ENCODE results near the gene SPTB.
"Not testable (repeated sequence)": the region's sequence is repeated elsewhere in the genome, so short reads cannot be mapped to it uniquely, and the experiment has no call there.

Gene SPTB

GRCh38 chr14:64919618-64920017, 39.9 kb upstream of the SPTB start:
- no peak for TF ChIP-seq CTCF (conservative IDR thresholded peaks at IDR 0.05; ENCODE audit: low read length)
- DNase-seq (ENCODE audit: low read depth), result peak; percentile 31

GRCh38 chr14:64919215-64919614, 39.5 kb upstream of the SPTB start:
- TF ChIP-seq CTCF (conservative IDR thresholded peaks at IDR 0.05; ENCODE audit: low read length), result no peak
- no peak for DNase-seq (ENCODE audit: low read depth)
- H3K4me3 ChIP-seq (ENCODE audit: low read length), result no peak overlapping the region

More at GRCh38 chr14:64919618-64920017, 39.9 kb upstream of the SPTB start:
- no peak overlapping the region for H3K4me3 ChIP-seq (ENCODE audit: low read length)

- TF ChIP-seq CTCF (conservative IDR thresholded peaks at IDR 0.05; ENCODE audit: low read length), result no peak
- peak; percentile 43 for DNase-seq (ENCODE audit: low read depth)
- no peak overlapping the region for H3K4me3 ChIP-seq (ENCODE audit: low read length)
Observed at GRCh38 chr14:64918216-64918615, 38.5 kb upstream of the SPTB start.

- TF ChIP-seq CTCF (conservative IDR thresholded peaks at IDR 0.05; ENCODE audit: low read length), result no peak
- no peak overlapping the region for H3K4me3 ChIP-seq (ENCODE audit: low read length)
- peak; percentile 13 for DNase-seq (ENCODE audit: low read depth)
Observed at GRCh38 chr14:64915797-64916196, 36.1 kb upstream of the SPTB start.

GRCh38 chr14:64915029-64915424, 35.3 kb upstream of the SPTB start:
- no peak for DNase-seq (ENCODE audit: low read depth)
- peak overlapping the region; percentile 97 for H3K4me3 ChIP-seq (ENCODE audit: low read length)
- no peak for TF ChIP-seq CTCF (conservative IDR thresholded peaks at IDR 0.05; ENCODE audit: low read length)

GRCh38 chr14:64914237-64915028, 34.7 kb upstream of the SPTB start, which contains the start of gene CHURC1:
Gene CHURC1, plus strand, starts transcription at chr14:64914455. Its CDS starts 41 bp downstream, at chr14:64914496.
- DNase-seq (ENCODE audit: low read depth), result peak; percentile 98
- TF ChIP-seq CTCF (conservative IDR thresholded peaks at IDR 0.05; ENCODE audit: low read length), result no peak
- peak within 1 kb of the TSS; percentile 97 for H3K4me3 ChIP-seq (ENCODE audit: low read length)

GRCh38 chr14:64913477-64913876, 33.8 kb upstream of the SPTB start:
- DNase-seq (ENCODE audit: low read depth); H3K4me3 ChIP-seq (ENCODE audit: low read length): not testable (repeated sequence)
